Osteoblast (primary cell): Measurements from ENCODE around the gene CD300LD. TPM values are rescaled to one million over a fixed set of nuclear protein-coding genes. Genes with fewer than 3 reads are reported as not detected.
"Not testable (repeated sequence)": the region's sequence is repeated elsewhere in the genome, so short reads cannot be mapped to it uniquely, and the experiment has no call there.

Experiments used
- DNase-seq: peaks from one replicate; pipeline ENCODE4 v3.0.0; 2011; ENCODE audit warnings: low spot score, mixed read lengths; ENCODE audit not compliant: insufficient read length; ENCODE audit errors: missing footprints
- H2AFZ ChIP-seq: 2 replicates; pipeline ENCODE4 v1.6.0; 2011; ENCODE audit warnings: mild to moderate bottlenecking, low read length
- H3K27ac ChIP-seq: 2 replicates; pipeline ENCODE4 v1.5.1; 2011; ENCODE audit warnings: mild to moderate bottlenecking, low read depth, low read length, moderate library complexity
- H3K27me3 ChIP-seq: 2 replicates; pipeline ENCODE4 v1.6.0; 2012; ENCODE audit warnings: mild to moderate bottlenecking, control low read depth, inconsistent platforms, low read length, moderate library complexity; ENCODE audit not compliant: insufficient read depth
- H3K36me3 ChIP-seq: 2 replicates; pipeline ENCODE4 v1.5.1; 2011; ENCODE audit warnings: mild to moderate bottlenecking, low read length, control low read depth, moderate library complexity; ENCODE audit not compliant: insufficient read depth
- H3K4me1 ChIP-seq: 2 replicates; pipeline ENCODE4 v1.5.1; 2011; ENCODE audit warnings: mild to moderate bottlenecking, low read length, control low read depth, moderate library complexity; ENCODE audit not compliant: insufficient read depth
- H3K4me2 ChIP-seq: 2 replicates; pipeline ENCODE4 v1.6.0; 2011; ENCODE audit warnings: mild to moderate bottlenecking, low read length; ENCODE audit not compliant: insufficient read depth
- H3K4me3 ChIP-seq: fragments of 200-600 bp; sonication (generic); 3 replicates; pipeline ENCODE4 v1.5.1; 2012; ENCODE audit warnings: mild to moderate bottlenecking, low read length, inconsistent platforms; ENCODE audit not compliant: insufficient read depth
- H3K79me2 ChIP-seq: 2 replicates; pipeline ENCODE4 v1.6.0; 2012; ENCODE audit warnings: mild to moderate bottlenecking, low read length, control low read depth, inconsistent platforms; ENCODE audit not compliant: insufficient read depth
- H3K9me3 ChIP-seq: 2 replicates; pipeline ENCODE4 v1.5.1; 2011; ENCODE audit warnings: low read depth, low read length, control low read depth
- H4K20me1 ChIP-seq: 2 replicates; pipeline ENCODE4 v1.6.0; 2012; ENCODE audit warnings: mild to moderate bottlenecking, low read length, control low read depth; ENCODE audit not compliant: insufficient read depth
- CTCF ChIP-seq: IDR thresholded peaks from 2 replicates; pipeline ENCODE4 v1.5.1; 2011; ENCODE audit warnings: mild to moderate bottlenecking, low read depth, low read length, moderate library complexity; ENCODE audit errors: extremely low read depth
- total RNA-seq: library from RNA; depleted of rRNA; stranded (reverse); fragments of >200 nt; gene quantifications from 2 replicates; pipeline ENCODE4 v1.2.3, GENCODE V29; 2012

CD300LD gene
- total RNA-seq, 1 donor: not detected

- Histone ChIP-seq H3K9me3 (no peaks in the 10 kb centered on the region), H3K27ac (no peak overlapping the region), H3K4me1 (no peaks in the 10 kb centered on the region), H3K27me3 (peaks cover 14% of the 10 kb centered on the region), H3K4me2 (no peak overlapping the region), H4K20me1 (no peaks in the 10 kb centered on the region), H3K79me2 (no peaks in the 10 kb centered on the region), H3K36me3 (no peaks in the 10 kb centered on the region), H3K4me3 (no peak overlapping the region), H2AFZ (no peak overlapping the region)
- no peak for DNase-seq
- no peak for TF ChIP-seq CTCF
Measured at GRCh38 chr17:74637265-74637664, 45.2 kb upstream of the CD300LD start.

- H3K4me3 ChIP-seq, H3K36me3 ChIP-seq, H3K9me3 ChIP-seq, H3K4me2 ChIP-seq, DNase-seq, H3K27ac ChIP-seq, H3K4me1 ChIP-seq, H4K20me1 ChIP-seq, H2AFZ ChIP-seq, H3K79me2 ChIP-seq: not testable (repeated sequence)
- peaks cover 17% of the 10 kb centered on the region for H3K27me3 ChIP-seq
Measured at GRCh38 chr17:74636541-74637085, 44.5 kb upstream of the CD300LD start.

- Histone ChIP-seq H3K27ac (no peak overlapping the region), H3K27me3 (peaks cover 17% of the 10 kb centered on the region), H3K36me3 (no peaks in the 10 kb centered on the region), H4K20me1 (no peaks in the 10 kb centered on the region), H3K9me3 (no peaks in the 10 kb centered on the region), H3K79me2 (no peaks in the 10 kb centered on the region), H3K4me1 (no peaks in the 10 kb centered on the region), H2AFZ (no peak overlapping the region), H3K4me2 (no peak overlapping the region), H3K4me3 (no peak overlapping the region)
- no peak for TF ChIP-seq CTCF
- no peak for DNase-seq
Measured at GRCh38 chr17:74635418-74635817, 43.3 kb upstream of the CD300LD start.

GRCh38 chr17:74633326-74633725 lies 41.2 kb upstream of the CD300LD start:
- Histone ChIP-seq H3K4me2 (no peak overlapping the region), H3K27me3 (peaks cover 8% of the 10 kb centered on the region), H3K27ac (no peak overlapping the region), H3K4me1 (no peaks in the 10 kb centered on the region), H3K79me2 (no peaks in the 10 kb centered on the region), H3K9me3 (no peaks in the 10 kb centered on the region), H3K4me3 (no peak overlapping the region), H2AFZ (no peak overlapping the region), H4K20me1 (no peaks in the 10 kb centered on the region), H3K36me3 (no peaks in the 10 kb centered on the region)
- no peak for TF ChIP-seq CTCF
- DNase-seq: no peak
